ENCODE results near the gene GOLPH3.
A peak's percentile ranks its signal among the peaks of the same experiment; 100 is the strongest.
"Not testable (repeated sequence)": the region's sequence is repeated elsewhere in the genome, so short reads cannot be mapped to it uniquely, and the experiment has no call there.

The GOLPH3 gene

GRCh38 chr5:32087086-32088082, 86.7 kb downstream of the GOLPH3 start:
- TF ChIP-seq CTCF (IDR thresholded peaks at IDR 0.05; ENCODE audit: low read depth, low read length), result no peak
- no peak overlapping the region for H3K4me3 ChIP-seq (ENCODE audit: low read depth, low read length)
- H3K9me3 ChIP-seq, result no peaks in the 10 kb centered on the region
- no peaks in the 10 kb centered on the region for H3K4me1 ChIP-seq
- no peaks in the 10 kb centered on the region for H3K27me3 ChIP-seq
- no peak for DNase-seq
- H3K36me3 ChIP-seq, result 0 out of 2 replicates have a peak, but pooled peaks cover 3% of the 10 kb centered on the region

- no peak for DNase-seq
- no peak for TF ChIP-seq CTCF (IDR thresholded peaks at IDR 0.05; ENCODE audit: low read depth, low read length)
- 0 out of 2 replicates have a peak, but pooled peaks cover 3% of the 10 kb centered on the region for H3K36me3 ChIP-seq
- no peaks in the 10 kb centered on the region for H3K27me3 ChIP-seq
- H3K9me3 ChIP-seq, result no peaks in the 10 kb centered on the region
- H3K4me1 ChIP-seq, result no peaks in the 10 kb centered on the region
- H3K4me3 ChIP-seq (ENCODE audit: low read depth, low read length), result no peak overlapping the region
Measured at GRCh38 chr5:32083981-32084430, 90.1 kb downstream of the GOLPH3 start.

DNA sequence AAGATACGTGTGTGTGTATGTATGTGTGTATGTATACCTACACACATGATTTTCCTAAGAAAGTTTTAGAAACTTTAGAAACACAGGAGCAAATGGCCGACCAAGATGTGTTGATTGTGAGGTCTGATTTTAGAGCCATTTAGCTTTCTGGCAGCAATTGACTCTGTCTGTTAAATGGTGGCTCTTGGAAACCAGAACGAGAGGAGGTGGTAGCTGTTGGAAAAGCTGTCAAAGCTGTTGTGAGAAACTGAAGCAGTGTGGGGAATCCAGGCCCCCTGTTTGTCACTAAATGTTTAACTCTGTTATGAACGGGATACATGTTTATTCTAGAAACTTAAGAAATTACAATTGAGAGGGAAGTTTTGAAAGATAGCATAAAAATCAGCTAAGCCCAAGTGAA, 91.4 kb downstream of the GOLPH3 start:
- H3K9me3 ChIP-seq, result no peaks in the 10 kb centered on the region
- no peak overlapping the region for H3K4me3 ChIP-seq (ENCODE audit: low read depth, low read length)
- H3K36me3 ChIP-seq, result no peaks in the 10 kb centered on the region
- TF ChIP-seq CTCF (IDR thresholded peaks at IDR 0.05; ENCODE audit: low read depth, low read length), result no peak
- no peaks in the 10 kb centered on the region for H3K27me3 ChIP-seq
- H3K4me1 ChIP-seq, result no peaks in the 10 kb centered on the region
- DNase-seq, result no peak

- H3K36me3 ChIP-seq; H3K9me3 ChIP-seq; H3K4me3 ChIP-seq (ENCODE audit: low read depth, low read length); DNase-seq; H3K4me1 ChIP-seq; H3K27me3 ChIP-seq: not testable (repeated sequence)
Measured at GRCh38 chr5:32080565-32080964, 93.6 kb downstream of the GOLPH3 start.

DNA sequence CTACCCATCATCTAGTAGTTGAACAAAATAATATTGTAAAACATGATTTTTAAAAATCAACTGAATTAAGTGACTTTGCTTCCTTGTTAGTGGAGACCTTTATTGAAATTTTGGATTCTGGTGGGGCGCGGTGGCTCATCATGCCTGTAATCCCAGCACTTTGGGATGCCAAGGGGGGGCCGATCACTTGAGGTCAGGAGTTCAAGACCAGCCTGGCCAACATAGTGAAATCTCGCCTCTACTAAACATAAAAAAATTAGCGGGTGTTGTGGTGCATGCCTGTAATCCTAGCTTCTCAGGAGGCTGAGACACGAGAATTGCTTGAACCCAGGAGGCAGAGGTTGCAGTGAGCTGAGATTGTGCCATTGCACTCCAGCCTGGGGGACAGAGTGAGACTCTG, 95.3 kb downstream of the GOLPH3 start:
- not testable (repeated sequence) for H3K27me3 ChIP-seq

GRCh38 chr5:32076699-32077695, 97.1 kb downstream of the GOLPH3 start:
- DNase-seq, result peak; percentile 59
- Histone ChIP-seq H3K9me3 (no peaks in the 10 kb centered on the region), H3K27me3 (no peaks in the 10 kb centered on the region), H3K4me3 (ENCODE audit: low read depth, low read length) (no peak overlapping the region), H3K36me3 (no peaks in the 10 kb centered on the region), H3K4me1 (no peaks in the 10 kb centered on the region)
- peak; percentile 88 for TF ChIP-seq CTCF (IDR thresholded peaks at IDR 0.05; ENCODE audit: low read depth, low read length)

More for the DNA sequence above, 95.3 kb downstream of the GOLPH3 start:
- H3K9me3 ChIP-seq; DNase-seq; H3K4me1 ChIP-seq; H3K36me3 ChIP-seq; H3K4me3 ChIP-seq (ENCODE audit: low read depth, low read length): not testable (repeated sequence)

Data from BE2C (cell line).